GM19043 (cell line): ENCODE results near the gene MTFR1L.

Experiments
- ATAC-seq: cut with Tn5 transposase; IDR thresholded peaks from one replicate; pipeline ENCODE4 v1.9.1; 2021; ENCODE audit warnings: low read depth; ENCODE audit not compliant: unreplicated experiment

The MTFR1L gene

GRCh38 chr1:25806418-25806817 is 13.3 kb upstream of the MTFR1L start:
- ATAC-seq = no peak

- ATAC-seq = no peak
These were observed 12.0 kb upstream of the MTFR1L start for GRCh38 chr1:25807480-25808390.

GRCh38 chr1:25808481-25809244 is 11.1 kb upstream of the MTFR1L start:
- ATAC-seq = no peak

GRCh38 chr1:25809283-25809926 is 10.3 kb upstream of the MTFR1L start:
- ATAC-seq = no peak

GRCh38 chr1:25809929-25810328 is 9.8 kb upstream of the MTFR1L start:
- ATAC-seq = no peak

- no peak for ATAC-seq
These were observed 9.1 kb upstream of the MTFR1L start for GRCh38 chr1:25810341-25811299.

- ATAC-seq = no peak
These were observed 8.2 kb upstream of the MTFR1L start for GRCh38 chr1:25811384-25812082.

- no peak for ATAC-seq
These were observed 6.6 kb upstream of the MTFR1L start for GRCh38 chr1:25813071-25813733.

- ATAC-seq = no peak
These were observed 5.9 kb upstream of the MTFR1L start for GRCh38 chr1:25813734-25814471.

- no peak for ATAC-seq
These were observed 5.1 kb upstream of the MTFR1L start for GRCh38 chr1:25814549-25815087.

GRCh38 chr1:25815208-25816111 is 4.3 kb upstream of the MTFR1L start:
- ATAC-seq = no peak

- no peak for ATAC-seq
These were observed 3.5 kb upstream of the MTFR1L start for GRCh38 chr1:25816112-25816718.

GRCh38 chr1:25817840-25818501 is 1.8 kb upstream of the MTFR1L start:
- no peak for ATAC-seq

- no peak for ATAC-seq
These were observed 1.2 kb upstream of the MTFR1L start for GRCh38 chr1:25818569-25818968.

- ATAC-seq = peak; percentile 54
These were observed 725 bp downstream of the MTFR1L start for GRCh38 chr1:25820247-25821111.
